ENCODE measurements around the gene PPP4R2.
"Not testable (repeated sequence)": the region's sequence is repeated elsewhere in the genome, so short reads cannot be mapped to it uniquely, and the experiment has no call there.

PPP4R2 gene

GRCh38 chr3:72977060-72977808 is 19.4 kb upstream of the PPP4R2 start:
- peak; percentile 33 for DNase-seq

- no peak for DNase-seq
Measured at GRCh38 chr3:72982609-72983366, 13.8 kb upstream of the PPP4R2 start.

DNA sequence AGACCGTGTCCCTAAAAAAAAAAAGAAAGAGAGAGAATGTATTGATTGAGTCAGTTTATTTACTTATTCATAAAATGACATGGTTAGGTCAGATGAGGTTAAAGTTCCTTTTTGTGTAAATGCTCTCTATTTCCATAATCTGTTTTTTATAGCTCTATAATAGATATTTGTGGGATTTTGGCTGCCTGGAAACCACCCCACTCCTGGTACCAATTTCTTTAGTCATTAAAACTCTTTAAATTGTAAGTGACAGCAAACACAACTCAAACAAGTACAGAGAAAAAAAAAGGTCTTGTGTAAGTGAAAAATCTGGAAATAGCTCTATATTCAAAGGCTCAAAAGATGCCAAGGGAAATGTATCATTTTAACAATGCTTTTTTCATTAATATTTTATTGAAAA is 11.0 kb upstream of the PPP4R2 start:
- no peak for DNase-seq

DNA sequence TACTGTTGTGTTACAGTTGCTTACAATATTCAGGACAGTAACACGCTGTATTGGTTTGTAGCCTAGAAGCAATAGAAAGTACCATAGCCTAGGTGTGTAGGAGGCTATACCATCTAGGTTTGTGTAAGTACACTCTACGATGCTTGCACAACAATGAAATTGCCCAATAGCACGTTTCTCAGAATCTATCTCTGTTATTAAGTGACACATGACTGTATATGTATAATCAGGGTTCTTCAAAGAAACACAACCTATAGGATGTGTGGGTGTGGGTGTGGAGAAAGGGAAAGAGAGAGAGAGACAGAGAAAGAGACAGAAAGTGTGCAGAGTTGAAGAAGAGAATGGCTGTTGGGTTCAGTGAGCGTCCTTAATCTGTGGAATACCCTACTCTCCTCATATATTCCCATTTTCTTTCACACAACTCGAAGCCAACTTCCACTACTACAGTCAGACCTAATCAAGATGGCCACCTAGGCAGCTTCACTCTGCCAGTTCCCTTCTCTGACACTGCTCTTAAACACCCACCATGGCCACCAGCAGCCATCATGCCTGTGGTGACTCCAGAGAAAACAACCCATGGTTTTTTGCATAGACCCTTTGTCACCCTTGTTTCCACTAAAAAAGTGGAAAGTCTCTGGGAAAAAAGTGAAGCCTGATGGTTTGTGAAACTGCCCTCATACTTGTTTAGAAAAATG is 5.8 kb upstream of the PPP4R2 start:
- DNase-seq: no peak

GRCh38 chr3:72991522-72991921 is 5.1 kb upstream of the PPP4R2 start:
- DNase-seq: no peak

DNA sequence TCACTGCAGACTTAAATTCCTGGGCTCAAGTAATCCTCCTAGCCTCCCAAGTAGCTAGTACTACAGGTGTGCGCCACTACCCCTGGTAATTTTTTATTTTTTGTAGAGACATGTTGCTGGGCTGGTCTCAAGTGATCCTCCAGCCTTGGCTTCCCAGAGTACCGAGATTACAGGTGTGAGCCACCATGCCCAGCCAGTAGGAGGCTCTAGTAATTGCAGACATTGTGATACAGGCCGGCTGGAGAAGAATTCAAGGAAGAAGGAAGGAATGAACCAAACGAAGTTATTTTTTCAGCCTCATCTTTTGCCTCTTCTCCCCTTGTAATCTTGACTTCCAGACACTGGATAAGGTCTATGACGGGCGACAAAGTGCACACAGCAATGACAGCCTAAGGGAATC is 3.2 kb upstream of the PPP4R2 start:
- no peak for DNase-seq

GRCh38 chr3:72995337-72995736 is 1.3 kb upstream of the PPP4R2 start:
- no peak for DNase-seq

DNA sequence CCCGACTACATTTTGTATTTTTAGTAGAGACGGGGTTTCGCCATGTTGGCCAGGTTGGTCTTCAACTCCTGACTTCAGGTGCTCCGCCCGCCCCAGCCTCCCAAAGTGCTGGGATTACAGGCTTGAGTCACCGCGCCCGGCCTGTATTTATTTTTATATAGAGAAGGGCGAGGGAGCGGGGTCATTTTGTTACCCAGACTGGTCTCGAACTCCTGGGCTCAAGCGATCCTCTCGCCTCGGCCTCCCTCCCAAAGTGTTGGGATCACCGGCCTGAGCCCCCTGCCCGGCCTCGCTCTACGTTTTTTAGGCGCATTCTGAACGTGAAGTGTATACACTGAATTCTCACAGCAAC is 514 bp upstream of the PPP4R2 start:
- peak; percentile 18 for DNase-seq

GRCh38 chr3:72997421-72997961 is 880 bp downstream of the PPP4R2 start:
- DNase-seq: peak; percentile 62

- DNase-seq: no peak
Measured at GRCh38 chr3:72998466-72998865, 1.9 kb downstream of the PPP4R2 start.

- peak; percentile 20 for DNase-seq
Measured at GRCh38 chr3:72999951-73000350, 3.3 kb downstream of the PPP4R2 start.

GRCh38 chr3:73003050-73003449 is 6.4 kb downstream of the PPP4R2 start:
- not testable (repeated sequence) for DNase-seq

- DNase-seq: no peak
Measured at GRCh38 chr3:73004316-73004715, 7.7 kb downstream of the PPP4R2 start.

- DNase-seq: no peak
Measured at GRCh38 chr3:73007992-73008712, 11.5 kb downstream of the PPP4R2 start.

DNA sequence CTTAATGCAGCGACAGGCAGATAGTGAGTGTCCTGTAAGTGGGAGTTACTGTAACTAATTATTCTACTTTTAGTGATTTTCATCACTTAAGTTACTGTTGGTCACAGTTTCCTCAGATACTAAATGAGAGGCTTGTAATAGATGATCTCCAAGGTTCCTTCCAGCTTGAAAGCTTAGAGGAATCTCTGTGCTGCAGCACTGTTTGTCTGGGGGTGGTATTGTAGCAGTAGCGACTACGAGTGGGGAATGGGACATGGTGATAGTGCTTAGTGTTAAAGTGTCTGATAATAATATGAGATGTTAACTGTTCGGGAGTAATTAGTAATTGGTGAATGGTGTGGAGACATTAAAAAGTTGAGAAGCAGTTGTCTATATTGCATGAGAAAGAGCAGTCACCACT is 12.4 kb downstream of the PPP4R2 start:
- DNase-seq: no peak

DNA sequence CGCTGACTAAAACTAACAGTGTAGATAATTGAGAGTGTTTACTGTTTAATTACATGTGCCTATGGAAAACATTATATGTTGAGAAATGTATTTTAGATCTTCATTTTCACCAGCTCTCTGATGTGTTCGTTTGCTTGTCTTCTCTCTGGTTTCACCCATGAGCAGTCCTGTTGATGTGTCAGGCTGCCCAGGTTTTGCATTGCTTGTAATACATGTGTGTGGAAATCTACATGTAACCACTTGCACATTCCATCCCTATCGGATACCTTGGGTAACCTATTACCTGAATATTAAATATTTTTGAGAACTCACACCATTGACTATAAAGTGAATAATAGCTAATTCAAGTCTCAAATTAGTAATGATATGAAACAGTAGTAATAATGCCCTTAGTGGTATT is 13.1 kb downstream of the PPP4R2 start:
- DNase-seq: no peak

- DNase-seq: no peak
Measured at GRCh38 chr3:73010158-73010557, 13.5 kb downstream of the PPP4R2 start.

GRCh38 chr3:73018298-73018697 is 21.7 kb downstream of the PPP4R2 start:
- no peak for DNase-seq

DNA sequence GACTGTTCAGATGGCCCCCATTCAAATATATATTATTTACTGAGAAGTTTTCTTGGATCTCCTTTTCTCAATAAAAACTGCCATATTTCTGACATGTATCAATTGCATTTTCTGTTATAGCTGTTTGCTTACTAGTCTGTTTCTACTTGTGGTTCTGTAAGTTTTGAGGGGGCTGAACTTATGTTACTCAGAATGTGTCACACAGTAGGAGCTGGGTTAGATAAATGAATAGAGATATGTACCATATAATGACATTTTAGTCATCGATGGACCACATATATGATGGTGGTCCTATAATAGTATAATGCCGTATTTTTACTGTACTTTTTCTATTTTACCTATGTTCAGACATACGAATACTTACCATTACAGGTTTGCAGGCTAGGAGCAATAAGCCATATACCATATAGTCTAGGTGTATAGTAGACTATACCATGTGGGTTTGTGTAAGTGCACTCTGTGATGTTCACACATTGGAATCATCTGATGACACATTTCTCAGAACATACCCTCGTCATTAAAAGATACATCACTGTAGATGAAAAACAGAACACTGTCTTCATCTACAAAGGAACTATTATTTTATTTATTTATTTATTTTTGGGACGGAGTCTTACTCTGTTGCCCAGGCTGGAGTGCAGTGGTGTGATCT is 22.3 kb downstream of the PPP4R2 start:
- no peak for DNase-seq

GRCh38 chr3:73021301-73021835 is 24.8 kb downstream of the PPP4R2 start:
- DNase-seq: no peak

DNA sequence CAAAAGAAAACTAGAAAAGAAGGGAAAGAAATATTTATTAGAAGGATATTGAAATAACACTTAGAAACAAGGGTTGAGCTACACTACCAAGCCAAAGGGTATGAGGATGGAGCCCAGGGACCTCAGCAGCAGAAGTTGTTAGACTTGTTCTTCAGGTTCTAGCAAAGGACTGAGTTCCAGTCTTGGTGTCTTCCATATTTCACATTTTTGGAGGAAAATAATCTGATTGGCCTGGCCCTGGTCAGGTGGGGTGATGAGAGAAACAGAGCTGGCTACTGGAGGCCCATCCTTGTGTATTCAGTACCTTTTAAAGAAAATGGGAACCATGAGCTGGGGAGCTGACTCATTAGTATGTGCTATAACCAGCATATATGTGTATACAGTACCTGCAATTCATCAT is 28.2 kb downstream of the PPP4R2 start:
- DNase-seq: no peak

DNA sequence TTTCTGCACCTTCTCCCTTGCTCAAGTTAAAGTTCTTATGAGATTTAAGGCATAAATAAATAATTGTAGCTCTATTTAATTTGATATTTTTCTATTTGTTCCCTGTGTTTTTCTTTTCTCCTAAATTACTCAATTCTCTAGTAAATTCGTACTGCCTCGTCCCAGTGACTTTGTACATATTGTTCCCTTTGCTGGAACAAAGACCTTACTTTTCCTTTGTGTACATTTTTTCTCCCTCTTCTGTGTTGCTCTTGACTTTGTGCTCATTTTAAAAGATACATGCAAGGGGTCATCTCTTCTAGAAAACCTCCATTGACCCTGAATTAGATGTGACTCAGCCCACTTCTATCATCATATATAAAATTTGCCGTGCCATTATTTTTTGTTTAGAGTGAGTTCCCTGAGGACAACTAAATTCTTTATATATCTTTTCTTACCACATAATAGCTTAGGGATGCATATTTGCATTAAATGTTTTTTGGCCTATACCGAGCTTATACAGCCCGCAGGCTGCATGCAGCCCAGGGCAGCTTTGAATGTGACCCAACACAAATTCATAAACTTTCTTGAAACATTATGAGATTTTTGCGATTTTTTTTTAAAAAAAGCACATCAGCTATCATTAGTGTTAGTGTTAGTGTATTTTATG is 29.6 kb downstream of the PPP4R2 start:
- DNase-seq: no peak

All from activated CD4-positive, alpha-beta T cell treated with anti-CD3 and anti-CD28 coated beads for 48 hours (primary cell).